DOHH2 (cell line): ENCODE measurements around the gene SCAMP1.
A peak's percentile ranks its signal among the peaks of the same experiment; 100 is the strongest.

ENCODE experiments used
- H3F3A ChIP-seq: fragments of 200-600 bp; sonication (generic), shearing (Covaris generic); 2 replicates; pipeline ENCODE4 v1.6.0; 2016; ENCODE audit warnings: antibody characterized with exemption, mild to moderate bottlenecking; ENCODE audit not compliant: control insufficient read depth, insufficient read depth
- H3K27ac ChIP-seq: fragments of 200-600 bp; sonication (generic); 2 replicates; pipeline ENCODE4 v1.5.1; 2014; ENCODE audit warnings: low read depth, mild to moderate bottlenecking, low read length, moderate library complexity
- H3K27me3 ChIP-seq: fragments of 200-600 bp; sonication (generic); 2 replicates; pipeline ENCODE4 v1.6.1; 2014; ENCODE audit warnings: mild to moderate bottlenecking, low read length, mixed read lengths; ENCODE audit not compliant: control insufficient read depth
- H3K36me3 ChIP-seq: fragments of 200-600 bp; sonication (generic); 2 replicates; pipeline ENCODE4 v1.6.1; 2014; ENCODE audit warnings: mild to moderate bottlenecking, low read length, moderate library complexity, mixed read lengths; ENCODE audit not compliant: control insufficient read depth
- H3K4me1 ChIP-seq: fragments of 200-600 bp; sonication (generic); 2 replicates; pipeline ENCODE4 v1.6.1; 2014; ENCODE audit warnings: mild to moderate bottlenecking, low read length, mixed read lengths; ENCODE audit not compliant: control insufficient read depth
- H3K4me2 ChIP-seq: fragments of 200-600 bp; sonication (generic); 2 replicates; pipeline ENCODE4 v1.6.0; 2014; ENCODE audit warnings: mild to moderate bottlenecking, low read length, moderate library complexity
- H3K4me3 ChIP-seq: fragments of 200-600 bp; sonication (generic); 2 replicates; pipeline ENCODE4 v1.5.1; 2014; ENCODE audit warnings: mild to moderate bottlenecking, low read length, mixed read lengths
- H3K79me2 ChIP-seq: fragments of 200-600 bp; sonication (generic); 2 replicates; pipeline ENCODE4 v1.6.1; 2014; ENCODE audit warnings: mild to moderate bottlenecking, low read length, mixed read lengths; ENCODE audit not compliant: control insufficient read depth
- H3K9me2 ChIP-seq: fragments of 200-600 bp; sonication (generic); replicated peaks from 2 replicates; pipeline ENCODE4 v1.6.1; 2014; ENCODE audit warnings: mild to moderate bottlenecking, low read length, mixed read lengths; ENCODE audit not compliant: control insufficient read depth
- H3K9me3 ChIP-seq: fragments of 200-600 bp; sonication (generic); 2 replicates; pipeline ENCODE4 v1.6.1; 2014; ENCODE audit warnings: antibody characterized with exemption, low read length, mixed read lengths; ENCODE audit not compliant: control insufficient read depth, insufficient read depth
- H4K20me1 ChIP-seq: fragments of 200-600 bp; sonication (generic); 2 replicates; pipeline ENCODE4 v1.6.0; 2014; ENCODE audit warnings: low read depth, mild to moderate bottlenecking, antibody characterized with exemption, low read length, moderate library complexity; ENCODE audit not compliant: control insufficient read depth, insufficient read depth
- CTCF ChIP-seq: fragments of 200-600 bp; sonication (generic); IDR thresholded peaks from one replicate; pipeline ENCODE4 v1.5.1; 2014; ENCODE audit warnings: antibody characterized with exemption, mild to moderate bottlenecking, low read depth, low read length; ENCODE audit not compliant: poor library complexity, severe bottlenecking
- EZH2phosphoT487 ChIP-seq: fragments of 200-600 bp; sonication (generic); IDR thresholded peaks from 2 replicates; pipeline ENCODE4 v1.6.1; 2017; ENCODE audit warnings: borderline replicate concordance, mild to moderate bottlenecking, antibody characterized with exemption, low read length, moderate library complexity, mixed read lengths

The SCAMP1 gene

DNA sequence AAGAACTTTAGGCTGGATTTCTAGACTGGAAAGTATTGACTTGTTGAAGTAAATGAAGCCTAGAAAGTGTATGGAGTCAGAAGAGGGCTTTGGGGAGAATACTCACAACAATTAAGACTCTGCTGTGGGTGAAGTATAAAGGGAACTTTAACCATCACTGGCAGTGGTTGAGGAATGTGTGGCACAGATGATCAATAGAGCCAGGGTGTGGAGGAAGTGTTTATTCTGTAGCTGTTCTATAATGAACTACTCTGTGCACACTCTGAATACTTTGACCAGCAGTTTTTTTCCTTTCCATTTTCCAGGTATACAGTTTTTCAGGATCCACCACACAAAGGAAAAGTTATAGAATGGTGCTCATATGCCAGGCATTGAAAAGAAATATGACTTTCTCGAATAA lies 106.7 kb downstream of the SCAMP1 start:
- no peak for TF ChIP-seq CTCF
- TF ChIP-seq EZH2phosphoT487 = no peak
- Histone ChIP-seq H3K27me3 (no peaks in the 10 kb centered on the region), H3K9me3 (no peaks in the 10 kb centered on the region), H3K4me1 (no peaks in the 10 kb centered on the region), H3K9me2 (no peaks in the 10 kb centered on the region), H3K4me3 (no peak overlapping the region), H3K79me2 (no peaks in the 10 kb centered on the region), H3K4me2 (no peak overlapping the region), H4K20me1 (0 out of 2 replicates have a peak, but pooled peaks cover 3% of the 10 kb centered on the region), H3F3A (no peaks in the 10 kb centered on the region), H3K27ac (no peak overlapping the region), H3K36me3 (peaks cover 12% of the 10 kb centered on the region; the same call in 1 of the 2 replicates)

- Histone ChIP-seq H3K4me1 (no peaks in the 10 kb centered on the region), H3K9me2 (no peaks in the 10 kb centered on the region), H3F3A (no peaks in the 10 kb centered on the region), H3K27ac (no peak overlapping the region), H3K4me3 (no peak overlapping the region), H3K4me2 (no peak overlapping the region), H3K27me3 (no peaks in the 10 kb centered on the region), H3K36me3 (peaks cover 9% of the 10 kb centered on the region; the same call in 1 of the 2 replicates), H4K20me1 (0 out of 2 replicates have a peak, but pooled peaks cover 3% of the 10 kb centered on the region), H3K9me3 (no peaks in the 10 kb centered on the region), H3K79me2 (no peaks in the 10 kb centered on the region)
- TF ChIP-seq CTCF (peak; percentile 80), EZH2phosphoT487 (no peak)
Observed at GRCh38 chr5:78467752-78468357, 107.4 kb downstream of the SCAMP1 start.

DNA sequence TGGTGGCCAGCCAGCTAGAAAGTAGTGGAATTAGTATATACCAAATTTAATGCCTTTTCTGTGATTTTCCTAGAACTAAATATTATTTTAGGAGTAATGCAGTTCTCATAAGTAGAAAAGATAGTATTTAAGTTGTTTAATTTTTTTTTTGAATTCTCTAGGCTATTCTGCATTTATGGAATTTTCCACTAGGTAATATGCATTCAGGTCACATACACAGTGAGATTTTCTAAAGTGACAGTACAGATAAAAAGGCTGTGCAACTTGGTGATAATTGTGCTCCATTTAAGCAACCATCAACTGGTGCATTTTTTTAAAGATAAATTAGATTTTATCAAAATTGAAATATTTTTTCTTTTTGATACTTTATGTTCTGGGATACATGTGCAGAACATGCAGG lies 111.5 kb downstream of the SCAMP1 start:
- Histone ChIP-seq H3K9me3 (no peaks in the 10 kb centered on the region), H4K20me1 (0 out of 2 replicates have a peak, but pooled peaks cover 3% of the 10 kb centered on the region), H3K79me2 (no peaks in the 10 kb centered on the region), H3F3A (no peaks in the 10 kb centered on the region), H3K4me3 (no peak overlapping the region), H3K4me2 (no peak overlapping the region), H3K27me3 (no peaks in the 10 kb centered on the region), H3K27ac (no peak overlapping the region), H3K9me2 (no peaks in the 10 kb centered on the region), H3K4me1 (no peaks in the 10 kb centered on the region), H3K36me3 (0 out of 2 replicates have a peak, but pooled peaks cover 12% of the 10 kb centered on the region)
- no peak for TF ChIP-seq CTCF
- TF ChIP-seq EZH2phosphoT487 = no peak
